Measurements from ENCODE around the gene ADAMTS20. TPM values are rescaled to one million over a fixed set of nuclear protein-coding genes. Genes with fewer than 3 reads are reported as not detected.

Gene ADAMTS20
- total RNA-seq, 1 experiment from 2014 or later: 1.6 TPM

DNA sequence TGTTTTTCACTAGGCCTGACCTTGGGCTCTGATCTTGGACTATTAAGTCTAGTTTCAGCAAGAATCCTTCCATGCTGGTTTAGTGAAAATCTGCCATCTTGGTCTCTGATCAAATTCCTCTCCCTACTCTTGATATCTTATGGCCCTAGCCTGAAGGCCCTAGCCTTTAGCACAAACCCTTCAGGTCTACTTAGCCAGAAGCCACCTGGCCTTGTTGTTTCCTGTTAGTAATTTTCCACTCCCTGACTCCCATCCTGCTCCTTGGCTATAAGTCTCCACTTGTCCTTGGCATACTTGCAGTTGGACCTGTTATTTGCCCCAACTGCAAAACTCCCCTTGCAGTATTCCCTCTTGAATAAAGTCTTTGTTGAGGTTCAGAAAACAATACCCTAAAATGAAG lies 241.4 kb downstream of the ADAMTS20 start:
- H4K20me1 ChIP-seq (ENCODE audit: low read length): no peaks in the 10 kb centered on the region
- POLR2A ChIA-PET (ENCODE audit: unreplicated experiment): no interaction called here
- H3K79me2 ChIP-seq (ENCODE audit: low read length): no peaks in the 10 kb centered on the region
- no peaks in the 10 kb centered on the region for H3K9me2 ChIP-seq (replicated peaks; ENCODE audit: low read length)
- H3K4me2 ChIP-seq (ENCODE audit: low read length): no peak overlapping the region
- H3K4me1 ChIP-seq (ENCODE audit: insufficient read depth, low read length): peaks cover 15% of the 10 kb centered on the region
- ATAC-seq (no peak), DNase-seq (no peak)
- BruUV-seq (replicated peaks): no TSS peak
- no peak for TF ChIP-seq EZH2 (IDR thresholded peaks at IDR 0.05; ENCODE audit: low read length, unreplicated experiment)
- no peak for TF ChIP-seq EZH2phosphoT487 (IDR thresholded peaks at IDR 0.05; ENCODE audit: borderline replicate concordance, low read length)
- TF ChIP-seq, protein P1, sequence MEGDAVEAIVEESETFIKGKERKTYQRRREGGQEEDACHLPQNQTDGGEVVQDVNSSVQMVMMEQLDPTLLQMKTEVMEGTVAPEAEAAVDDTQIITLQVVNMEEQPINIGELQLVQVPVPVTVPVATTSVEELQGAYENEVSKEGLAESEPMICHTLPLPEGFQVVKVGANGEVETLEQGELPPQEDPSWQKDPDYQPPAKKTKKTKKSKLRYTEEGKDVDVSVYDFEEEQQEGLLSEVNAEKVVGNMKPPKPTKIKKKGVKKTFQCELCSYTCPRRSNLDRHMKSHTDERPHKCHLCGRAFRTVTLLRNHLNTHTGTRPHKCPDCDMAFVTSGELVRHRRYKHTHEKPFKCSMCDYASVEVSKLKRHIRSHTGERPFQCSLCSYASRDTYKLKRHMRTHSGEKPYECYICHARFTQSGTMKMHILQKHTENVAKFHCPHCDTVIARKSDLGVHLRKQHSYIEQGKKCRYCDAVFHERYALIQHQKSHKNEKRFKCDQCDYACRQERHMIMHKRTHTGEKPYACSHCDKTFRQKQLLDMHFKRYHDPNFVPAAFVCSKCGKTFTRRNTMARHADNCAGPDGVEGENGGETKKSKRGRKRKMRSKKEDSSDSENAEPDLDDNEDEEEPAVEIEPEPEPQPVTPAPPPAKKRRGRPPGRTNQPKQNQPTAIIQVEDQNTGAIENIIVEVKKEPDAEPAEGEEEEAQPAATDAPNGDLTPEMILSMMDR (conservative IDR thresholded peaks at IDR 0.05; ENCODE audit: low read depth, low read length): no peak
- H3K4me3 ChIP-seq (ENCODE audit: low read length): no peak overlapping the region
- no peaks in the 10 kb centered on the region for H3K36me3 ChIP-seq (ENCODE audit: low read depth, low read length)
- H3F3A ChIP-seq (ENCODE audit: low read length, unreplicated experiment): no peaks in the 10 kb centered on the region
- no peaks in the 10 kb centered on the region for H3K9me3 ChIP-seq (ENCODE audit: low read length)
- no peaks in the 10 kb centered on the region for H3K27me3 ChIP-seq (ENCODE audit: low read length)
- CTCF ChIA-PET: no interaction called here
- H3K27ac ChIP-seq (ENCODE audit: low read length): no peak overlapping the region
- no peak overlapping the region for H2AFZ ChIP-seq (ENCODE audit: low read length)
- intact Hi-C loops (cut with micrococcal nuclease): no loop called here
- H3K9ac ChIP-seq (ENCODE audit: low read length): no peak overlapping the region

- Histone ChIP-seq H3K4me1 (ENCODE audit: insufficient read depth, low read length) (peaks cover 15% of the 10 kb centered on the region), H2AFZ (ENCODE audit: low read length) (no peak overlapping the region), H3K36me3 (ENCODE audit: low read depth, low read length) (no peaks in the 10 kb centered on the region), H3K9ac (ENCODE audit: low read length) (no peak overlapping the region), H3K27me3 (ENCODE audit: low read length) (no peaks in the 10 kb centered on the region), H4K20me1 (ENCODE audit: low read length) (no peaks in the 10 kb centered on the region), H3K79me2 (ENCODE audit: low read length) (no peaks in the 10 kb centered on the region), H3K9me3 (ENCODE audit: low read length) (no peaks in the 10 kb centered on the region), H3K9me2 (replicated peaks; ENCODE audit: low read length) (no peaks in the 10 kb centered on the region), H3K27ac (ENCODE audit: low read length) (no peak overlapping the region), H3F3A (ENCODE audit: low read length, unreplicated experiment) (no peaks in the 10 kb centered on the region), H3K4me2 (ENCODE audit: low read length) (no peak overlapping the region), H3K4me3 (ENCODE audit: low read length) (no peak overlapping the region)
- ChIA-PET CTCF (no interaction called here), POLR2A (ENCODE audit: unreplicated experiment) (no interaction called here)
- intact Hi-C loops (cut with micrococcal nuclease): no loop called here
- TF ChIP-seq, protein P1 (conservative IDR thresholded peaks at IDR 0.05; ENCODE audit: low read depth, low read length): no peak
- TF ChIP-seq EZH2phosphoT487 (IDR thresholded peaks at IDR 0.05; ENCODE audit: borderline replicate concordance, low read length) (no peak), EZH2 (IDR thresholded peaks at IDR 0.05; ENCODE audit: low read length, unreplicated experiment) (no peak)
- no TSS peak for BruUV-seq (replicated peaks)
- ATAC-seq: no peak
- DNase-seq: no peak
Observed at GRCh38 chr12:43309959-43310358, 242.0 kb downstream of the ADAMTS20 start.

DNA sequence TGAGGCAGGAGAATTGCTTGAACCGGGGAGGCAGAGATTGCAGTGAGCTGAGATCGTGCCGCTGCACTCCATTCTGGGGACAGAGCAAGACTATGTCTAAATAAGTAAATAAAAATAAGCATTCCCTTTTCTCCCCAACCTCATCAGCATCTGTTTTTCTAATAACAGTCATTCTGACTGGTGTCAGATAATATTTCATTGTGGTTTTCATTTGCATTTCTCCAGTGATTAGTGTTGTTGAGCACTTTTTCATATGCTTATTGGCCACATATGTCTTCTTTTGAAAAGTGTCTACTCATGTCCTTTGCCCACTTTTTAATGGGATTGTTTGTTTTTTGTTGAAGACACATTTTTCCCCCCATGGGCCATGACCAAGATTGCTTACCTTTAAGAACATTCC lies 243.2 kb downstream of the ADAMTS20 start:
- intact Hi-C loops (cut with micrococcal nuclease): no loop called here
- H4K20me1 ChIP-seq (ENCODE audit: low read length): no peaks in the 10 kb centered on the region
- ChIA-PET CTCF (no interaction called here), POLR2A (ENCODE audit: unreplicated experiment) (no interaction called here)
- no peaks in the 10 kb centered on the region for H3K27me3 ChIP-seq (ENCODE audit: low read length)
- H3K79me2 ChIP-seq (ENCODE audit: low read length): no peaks in the 10 kb centered on the region
- no peak overlapping the region for H3K4me2 ChIP-seq (ENCODE audit: low read length)
- no peaks in the 10 kb centered on the region for H3K9me2 ChIP-seq (replicated peaks; ENCODE audit: low read length)
- no peaks in the 10 kb centered on the region for H3K9me3 ChIP-seq (ENCODE audit: low read length)
- H3K36me3 ChIP-seq (ENCODE audit: low read depth, low read length): no peaks in the 10 kb centered on the region
- no peak for ATAC-seq
- no peak overlapping the region for H3K27ac ChIP-seq (ENCODE audit: low read length)
- H3K4me1 ChIP-seq (ENCODE audit: insufficient read depth, low read length): peaks cover 15% of the 10 kb centered on the region
- no peak overlapping the region for H3K4me3 ChIP-seq (ENCODE audit: low read length)
- H2AFZ ChIP-seq (ENCODE audit: low read length): no peak overlapping the region
- BruUV-seq (replicated peaks): no TSS peak
- no peaks in the 10 kb centered on the region for H3F3A ChIP-seq (ENCODE audit: low read length, unreplicated experiment)
- DNase-seq: no peak
- H3K9ac ChIP-seq (ENCODE audit: low read length): no peak overlapping the region
- TF ChIP-seq EZH2phosphoT487 (IDR thresholded peaks at IDR 0.05; ENCODE audit: borderline replicate concordance, low read length): no peak
- TF ChIP-seq, protein P1 (conservative IDR thresholded peaks at IDR 0.05; ENCODE audit: low read depth, low read length): no peak
- no peak for TF ChIP-seq EZH2 (IDR thresholded peaks at IDR 0.05; ENCODE audit: low read length, unreplicated experiment)

Measured in PC-3 (cell line).